ENCODE measurements around the gene CAPNS2.

The CAPNS2 gene

DNA sequence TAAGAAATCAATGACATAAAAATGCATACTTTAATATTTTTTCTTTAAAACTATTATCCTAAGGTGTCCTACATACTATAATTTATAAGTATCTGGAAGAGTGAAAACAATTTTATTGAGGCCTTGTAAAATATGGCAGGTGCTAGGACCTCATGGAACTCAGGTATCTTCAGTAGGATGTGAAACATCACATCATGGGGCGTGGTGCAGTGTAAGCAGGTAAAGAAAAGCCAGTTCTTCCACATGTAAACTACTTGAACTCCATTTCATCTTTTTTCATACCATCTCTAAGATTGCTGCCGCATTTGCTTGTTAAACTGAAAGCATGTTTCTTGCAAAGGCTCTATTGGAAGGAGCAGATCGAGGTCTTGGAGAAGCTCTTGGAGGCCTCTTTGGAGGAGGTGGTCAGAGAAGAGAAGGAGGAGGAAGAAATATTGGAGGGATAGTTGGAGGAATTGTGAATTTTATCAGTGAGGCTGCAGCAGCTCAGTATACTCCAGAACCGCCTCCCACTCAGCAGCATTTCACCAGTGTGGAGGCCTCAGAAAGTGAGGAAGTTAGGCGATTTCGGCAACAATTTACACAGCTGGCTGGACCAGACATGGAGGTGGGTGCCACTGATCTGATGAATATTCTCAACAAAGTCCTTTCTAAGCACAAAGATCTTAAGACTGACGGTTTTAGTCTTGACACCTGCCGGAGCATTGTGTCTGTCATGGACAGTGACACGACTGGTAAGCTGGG is at the start of gene CAPNS2:
Gene CAPNS2, plus strand, starts transcription at position 253 of the 744 bp plus-strand sequence. Its CDS starts 73 bp downstream, at position 326.
- in situ Hi-C loops (cut with MboI; ENCODE audit: low pct_unique_long_range_greater_than_20kb, low sequenced_read_pairs, unreplicated experiment): no loop called here
- TF ChIP-seq, protein P1, sequence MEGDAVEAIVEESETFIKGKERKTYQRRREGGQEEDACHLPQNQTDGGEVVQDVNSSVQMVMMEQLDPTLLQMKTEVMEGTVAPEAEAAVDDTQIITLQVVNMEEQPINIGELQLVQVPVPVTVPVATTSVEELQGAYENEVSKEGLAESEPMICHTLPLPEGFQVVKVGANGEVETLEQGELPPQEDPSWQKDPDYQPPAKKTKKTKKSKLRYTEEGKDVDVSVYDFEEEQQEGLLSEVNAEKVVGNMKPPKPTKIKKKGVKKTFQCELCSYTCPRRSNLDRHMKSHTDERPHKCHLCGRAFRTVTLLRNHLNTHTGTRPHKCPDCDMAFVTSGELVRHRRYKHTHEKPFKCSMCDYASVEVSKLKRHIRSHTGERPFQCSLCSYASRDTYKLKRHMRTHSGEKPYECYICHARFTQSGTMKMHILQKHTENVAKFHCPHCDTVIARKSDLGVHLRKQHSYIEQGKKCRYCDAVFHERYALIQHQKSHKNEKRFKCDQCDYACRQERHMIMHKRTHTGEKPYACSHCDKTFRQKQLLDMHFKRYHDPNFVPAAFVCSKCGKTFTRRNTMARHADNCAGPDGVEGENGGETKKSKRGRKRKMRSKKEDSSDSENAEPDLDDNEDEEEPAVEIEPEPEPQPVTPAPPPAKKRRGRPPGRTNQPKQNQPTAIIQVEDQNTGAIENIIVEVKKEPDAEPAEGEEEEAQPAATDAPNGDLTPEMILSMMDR (IDR thresholded peaks at IDR 0.05; ENCODE audit: extremely low read depth, insufficient read depth, missing control alignments): no peak
- no peak for DNase-seq (ENCODE audit: low spot score)

DNA sequence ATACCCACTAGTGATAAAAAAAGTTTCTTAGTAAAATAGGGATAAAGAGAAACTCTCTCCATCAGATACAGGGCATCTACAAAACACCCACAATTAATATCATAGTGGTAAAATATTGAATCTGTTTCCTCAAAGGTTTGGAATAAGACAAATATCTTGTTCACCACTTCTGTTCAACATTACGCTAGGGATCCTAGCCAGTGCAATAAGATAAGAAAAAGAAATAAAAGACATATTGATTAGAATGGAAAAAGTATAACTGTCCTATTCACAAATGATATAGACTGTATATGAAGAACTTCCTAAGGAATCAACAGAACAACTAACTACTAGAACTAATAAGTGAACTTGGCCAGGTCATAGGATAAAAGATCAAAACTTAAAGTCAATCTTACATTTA is 44.7 kb upstream of the CAPNS2 start:
- in situ Hi-C loops (cut with MboI; ENCODE audit: low pct_unique_long_range_greater_than_20kb, low sequenced_read_pairs, unreplicated experiment): no loop called here
- TF ChIP-seq, protein P1 (IDR thresholded peaks at IDR 0.05; ENCODE audit: extremely low read depth, insufficient read depth, missing control alignments): no peak

DNA sequence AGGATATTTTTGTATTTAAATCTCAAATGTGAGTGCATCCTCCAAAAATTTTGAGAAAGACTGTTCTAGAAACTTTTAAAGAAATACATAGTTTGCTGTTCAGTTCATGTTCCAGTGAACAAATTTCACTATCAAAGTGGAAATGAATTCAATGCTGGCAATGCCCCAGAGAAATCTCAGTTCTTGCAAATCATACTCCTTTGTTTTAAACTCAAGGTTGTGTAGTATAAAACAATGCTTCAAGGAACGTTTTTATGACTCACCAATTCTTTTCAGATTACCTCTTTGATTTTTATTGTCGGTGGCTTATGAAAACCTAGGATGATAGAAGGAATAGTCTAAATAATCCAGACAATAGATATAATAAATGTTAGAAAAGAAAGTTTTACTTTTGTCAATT is 40.0 kb upstream of the CAPNS2 start:
- TF ChIP-seq, protein P1 (IDR thresholded peaks at IDR 0.05; ENCODE audit: extremely low read depth, insufficient read depth, missing control alignments): no peak
- no peak for DNase-seq (ENCODE audit: low spot score)
- in situ Hi-C loops (cut with MboI; ENCODE audit: low pct_unique_long_range_greater_than_20kb, low sequenced_read_pairs, unreplicated experiment): no loop called here

More for the DNA sequence above, 44.7 kb upstream of the CAPNS2 start:
- DNase-seq (ENCODE audit: low spot score): no peak

DNA sequence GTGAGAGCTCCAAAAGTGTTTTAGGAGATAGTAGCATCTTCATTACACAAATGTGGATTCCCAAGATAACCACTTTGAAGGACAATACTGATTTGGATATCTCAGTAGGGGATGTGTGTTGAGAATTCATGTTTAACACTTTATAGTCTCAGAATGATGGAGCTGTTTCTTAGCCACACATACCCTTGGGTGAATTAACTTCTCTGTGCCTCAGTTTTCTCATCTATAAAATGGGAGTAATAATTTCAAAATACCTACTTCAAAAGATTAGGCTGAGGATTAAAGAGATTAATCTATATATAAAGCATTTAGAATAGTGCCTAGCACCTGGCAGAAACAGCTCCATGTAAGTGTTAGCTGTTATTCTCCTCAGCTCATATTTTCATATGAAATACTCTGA is 38.6 kb upstream of the CAPNS2 start:
- no peak for DNase-seq (ENCODE audit: low spot score)
- in situ Hi-C loops (cut with MboI; ENCODE audit: low pct_unique_long_range_greater_than_20kb, low sequenced_read_pairs, unreplicated experiment): no loop called here
- TF ChIP-seq, protein P1 (IDR thresholded peaks at IDR 0.05; ENCODE audit: extremely low read depth, insufficient read depth, missing control alignments): no peak

DNA sequence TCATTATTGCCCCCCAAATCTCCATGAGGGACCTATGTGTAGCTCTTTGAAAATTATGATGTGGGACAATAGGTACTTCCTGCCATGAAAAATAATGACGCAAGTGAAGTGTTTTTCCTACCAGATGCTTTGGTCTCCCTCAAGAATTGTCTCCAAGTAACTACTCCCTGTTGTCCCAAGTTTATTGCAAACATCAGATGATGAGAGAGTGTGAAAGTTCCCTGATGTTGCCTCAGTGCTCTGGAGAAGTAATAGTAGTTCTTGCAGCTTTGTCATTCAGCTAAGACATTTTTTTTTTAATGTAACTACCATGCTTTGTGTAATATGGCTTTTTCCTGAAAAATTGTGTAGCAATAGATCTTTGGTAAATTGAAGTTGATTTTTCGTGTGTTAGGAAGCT is 37.5 kb upstream of the CAPNS2 start:
- TF ChIP-seq, protein P1 (IDR thresholded peaks at IDR 0.05; ENCODE audit: extremely low read depth, insufficient read depth, missing control alignments): no peak
- in situ Hi-C loops (cut with MboI; ENCODE audit: low pct_unique_long_range_greater_than_20kb, low sequenced_read_pairs, unreplicated experiment): no loop called here
- DNase-seq (ENCODE audit: low spot score): no peak

DNA sequence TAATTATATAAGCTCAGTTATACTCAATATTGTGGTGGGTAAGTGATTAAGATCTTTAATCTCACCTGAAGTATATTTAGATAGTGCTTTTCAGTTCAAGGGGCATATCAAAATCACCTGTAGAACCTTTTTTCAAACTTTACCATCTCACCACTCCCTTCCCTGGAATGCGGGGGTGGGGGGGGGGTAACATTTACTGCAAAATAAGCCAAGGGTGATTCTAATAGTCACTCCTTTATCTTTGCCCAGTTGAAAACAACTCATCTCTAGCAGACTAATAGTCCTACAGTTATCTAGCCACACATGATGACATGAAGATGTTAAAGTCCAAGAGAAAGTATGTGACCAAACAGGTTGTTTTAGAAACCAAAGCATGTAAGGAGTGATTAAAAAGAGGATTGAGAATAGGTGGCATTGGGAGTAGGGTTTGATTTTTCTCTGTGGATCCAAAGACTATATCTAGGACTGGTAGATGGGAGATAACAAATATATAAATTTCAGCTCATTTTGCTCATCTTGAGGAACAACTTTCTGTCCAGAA is 36.1 kb upstream of the CAPNS2 start:
- in situ Hi-C loops (cut with MboI; ENCODE audit: low pct_unique_long_range_greater_than_20kb, low sequenced_read_pairs, unreplicated experiment): no loop called here
- no peak for DNase-seq (ENCODE audit: low spot score)
- TF ChIP-seq, protein P1 (IDR thresholded peaks at IDR 0.05; ENCODE audit: extremely low read depth, insufficient read depth, missing control alignments): no peak

Measured in GM13977 (cell line).